Effector memory CD8-positive, alpha-beta T cell (primary cell): Measurements from ENCODE around the gene HPF1.
"Not testable (repeated sequence)": the region's sequence is repeated elsewhere in the genome, so short reads cannot be mapped to it uniquely, and the experiment has no call there.

ENCODE experiments used
- ATAC-seq: fragments of 150-1000 bp; cut with Tn5 transposase; replicated peaks from 2 replicates; pipeline ENCODE4 v1.10.0; 2021; ENCODE audit warnings: mild to moderate bottlenecking, moderate library complexity
- DNase-seq, 3 experiments: peaks; one replicate each; pipeline ENCODE4 v3.0.0; 2021
- H3K27ac Mint-ChIP-seq, 2 donors: one replicate each; pipeline ENCODE4 v1.8.0; 2022; ENCODE audit warnings: mild to moderate bottlenecking in 2 of 2, mixed read lengths in 2 of 2, moderate library complexity in 2 of 2
- H3K27me3 Mint-ChIP-seq, 2 donors: one replicate each; pipeline ENCODE4 v1.8.0; 2022; ENCODE audit warnings: mixed read lengths in 2 of 2
- H3K36me3 Mint-ChIP-seq: one replicate; pipeline ENCODE4 v1.8.0; 2022; ENCODE audit warnings: mild to moderate bottlenecking, moderate library complexity, mixed read lengths; ENCODE audit not compliant: insufficient read depth
- H3K4me1 Mint-ChIP-seq, 2 donors: one replicate each; pipeline ENCODE4 v1.8.0; 2022; ENCODE audit warnings: low read depth in 2 of 2, mixed read lengths in 2 of 2
- H3K4me3 Mint-ChIP-seq, 2 donors: one replicate each; pipeline ENCODE4 v1.8.0; 2022; ENCODE audit warnings: mild to moderate bottlenecking in 2 of 2, mixed read lengths in 2 of 2, moderate library complexity in 2 of 2
- H3K9me3 Mint-ChIP-seq, 2 donors: one replicate each; pipeline ENCODE4 v1.8.0; 2022; ENCODE audit warnings: mixed read lengths in 2 of 2

The HPF1 gene

DNA sequence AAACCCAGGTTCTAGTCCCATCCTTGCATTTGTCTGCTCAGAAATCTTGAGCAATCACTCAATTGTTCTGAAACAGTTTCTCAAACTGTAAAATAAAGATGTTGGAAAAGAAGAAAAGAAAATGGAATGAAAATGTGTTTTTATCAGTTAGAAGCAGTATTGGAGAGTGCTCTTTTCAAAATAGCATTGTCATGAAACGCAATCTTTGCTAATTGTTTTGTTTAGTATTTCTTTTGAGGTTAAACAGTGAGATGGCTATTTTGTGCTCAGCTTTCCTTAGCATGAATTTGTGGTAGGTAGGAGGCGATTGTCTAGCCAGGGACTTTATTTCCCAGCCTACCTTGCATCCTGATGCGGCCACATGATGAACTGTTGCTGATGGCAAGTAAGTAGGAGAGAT is 10.6 kb upstream of the HPF1 start:
- Mint-ChIP-seq H3K9me3 (no peaks in the 10 kb centered on the region), H3K27ac (no peak overlapping the region), H3K27me3 (peaks cover 8 to 18% of the 10 kb centered on the region in 2 donors), H3K4me3 (no peak overlapping the region), H3K36me3 (no peaks in the 10 kb centered on the region), H3K4me1 (peaks cover 0 to 3% of the 10 kb centered on the region in 2 donors)
- ATAC-seq (no peak), DNase-seq (no peak)

DNA sequence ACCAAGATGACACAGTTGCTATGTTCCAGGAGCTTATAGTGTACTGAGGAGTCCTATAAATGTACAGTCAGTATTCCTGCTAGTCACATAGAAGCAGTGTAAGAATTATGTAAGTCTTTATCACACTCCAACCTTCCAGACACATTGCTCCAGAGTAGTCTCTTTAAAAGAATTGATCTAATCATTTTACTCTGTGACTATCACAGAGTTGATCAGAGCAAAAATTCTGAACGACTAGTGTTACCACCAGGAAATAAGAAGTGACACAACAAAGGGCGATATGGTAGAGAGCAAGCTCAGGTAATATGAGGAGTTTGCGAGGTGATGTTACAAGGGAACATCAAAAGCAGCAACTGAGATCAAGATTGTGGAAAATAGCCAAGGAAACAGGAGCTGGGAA is 9.0 kb upstream of the HPF1 start:
- ATAC-seq (no peak), DNase-seq (no peak)
- peaks cover 0 to 3% of the 10 kb centered on the region in 2 donors for H3K4me1 Mint-ChIP-seq
- peak overlapping the region in 1 of 2 donors; percentile 17 for H3K27ac Mint-ChIP-seq
- H3K27me3 Mint-ChIP-seq: peaks cover 0 to 3% of the 10 kb centered on the region in 2 donors
- H3K4me3 Mint-ChIP-seq: no peak overlapping the region
- H3K9me3 Mint-ChIP-seq: no peaks in the 10 kb centered on the region
- H3K36me3 Mint-ChIP-seq: no peaks in the 10 kb centered on the region

DNA sequence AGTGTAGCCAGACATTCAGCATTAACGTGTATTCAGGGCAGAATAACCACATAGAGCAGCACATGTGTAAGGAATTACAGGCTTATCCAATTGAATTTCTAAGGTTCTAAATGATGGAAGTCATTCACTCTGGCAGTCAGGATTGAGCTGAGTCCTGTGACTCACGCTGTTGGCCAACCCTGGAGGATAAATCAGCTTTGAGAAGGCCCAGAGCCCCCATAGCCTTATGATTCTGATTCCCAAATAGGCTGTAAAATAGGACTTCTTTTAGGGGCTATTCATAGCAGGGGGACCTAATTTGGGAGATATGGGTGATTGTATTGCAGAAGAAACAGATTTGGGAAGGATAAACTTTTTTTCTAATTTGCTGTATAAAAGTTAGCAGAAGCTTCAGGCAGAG is 8.1 kb upstream of the HPF1 start:
- ATAC-seq (no peak), DNase-seq (no peak)
- Mint-ChIP-seq H3K27me3 (no peaks in the 10 kb centered on the region), H3K4me3 (no peak overlapping the region), H3K36me3 (no peaks in the 10 kb centered on the region), H3K27ac (no peak overlapping the region), H3K9me3 (no peaks in the 10 kb centered on the region), H3K4me1 (peaks cover 0 to 2% of the 10 kb centered on the region in 2 donors)

DNA sequence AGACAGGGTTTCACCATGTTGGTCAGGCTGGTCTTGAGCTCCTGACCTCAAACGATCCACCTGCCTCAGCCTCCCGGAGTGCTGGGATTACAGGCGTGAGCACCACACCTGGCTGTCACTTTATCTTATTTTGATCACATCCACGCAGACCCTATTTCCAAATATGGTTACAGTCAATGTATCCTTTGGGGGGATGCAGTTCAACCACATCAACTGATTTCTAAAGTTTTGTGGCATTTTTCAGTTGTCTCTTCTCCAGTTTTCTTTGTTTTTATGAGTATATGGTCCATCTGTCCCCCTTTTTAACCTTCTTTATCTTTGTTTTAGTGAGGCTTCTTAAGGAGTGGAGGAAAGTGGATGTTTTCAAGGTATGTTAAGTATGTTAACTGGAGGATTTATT is 4.1 kb upstream of the HPF1 start:
- DNase-seq (no peak), ATAC-seq (no peak)
- Mint-ChIP-seq H3K27ac (no peak overlapping the region), H3K4me3 (no peak overlapping the region), H3K36me3 (peaks cover 4% of the 10 kb centered on the region), H3K9me3 (no peaks in the 10 kb centered on the region), H3K27me3 (no peaks in the 10 kb centered on the region), H3K4me1 (peaks cover 12 to 15% of the 10 kb centered on the region in 2 donors)

GRCh38 chr4:169758401-169758962 is 738 bp upstream of the HPF1 start:
- Mint-ChIP-seq H3K36me3 (peaks cover 6% of the 10 kb centered on the region), H3K27me3 (no peaks in the 10 kb centered on the region), H3K9me3 (no peaks in the 10 kb centered on the region), H3K4me1 (peaks cover 23 to 33% of the 10 kb centered on the region in 2 donors), H3K27ac (peak overlapping the region; percentile 86 to 90), H3K4me3 (peak overlapping the region; percentile 90)
- ATAC-seq (no peak), DNase-seq (no peak)

- ATAC-seq (no peak), DNase-seq (no peak)
- peak overlapping the region; percentile 86 to 90 for H3K27ac Mint-ChIP-seq
- H3K36me3 Mint-ChIP-seq: peaks cover 17% of the 10 kb centered on the region
- H3K4me1 Mint-ChIP-seq: peaks cover 23 to 33% of the 10 kb centered on the region in 2 donors
- no peaks in the 10 kb centered on the region for H3K27me3 Mint-ChIP-seq
- peak overlapping the region; percentile 90 for H3K4me3 Mint-ChIP-seq
- no peaks in the 10 kb centered on the region for H3K9me3 Mint-ChIP-seq
Measured at GRCh38 chr4:169756971-169757574, 671 bp downstream of the HPF1 start.

DNA sequence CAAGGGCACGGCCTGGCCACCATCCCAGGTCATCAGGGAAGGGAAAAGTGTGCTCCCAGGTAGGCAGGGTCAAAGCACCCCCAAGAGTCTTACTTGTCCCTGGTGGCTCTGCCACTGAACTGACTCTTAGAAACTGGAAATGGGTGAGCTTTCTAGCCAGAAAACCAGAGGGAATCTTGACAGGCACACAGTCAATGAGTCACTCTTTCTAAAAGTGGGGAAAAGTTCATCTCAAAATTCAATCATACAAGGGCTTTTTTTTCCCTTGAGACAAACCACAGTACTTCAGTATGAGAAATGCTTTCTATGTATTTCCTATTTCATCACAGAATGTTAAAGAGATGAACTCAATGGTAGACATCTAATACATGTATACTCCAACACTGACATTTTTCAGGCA is 12.5 kb downstream of the HPF1 start:
- Mint-ChIP-seq H3K27me3 (no peaks in the 10 kb centered on the region), H3K36me3 (peaks cover 18% of the 10 kb centered on the region), H3K4me3 (no peak overlapping the region), H3K9me3 (no peaks in the 10 kb centered on the region), H3K4me1 (peaks cover 0 to 3% of the 10 kb centered on the region in 2 donors), H3K27ac (no peak overlapping the region)
- DNase-seq (no peak), ATAC-seq (no peak)

- ATAC-seq (no peak), DNase-seq (no peak)
- no peaks in the 10 kb centered on the region for H3K9me3 Mint-ChIP-seq
- no peak overlapping the region for H3K4me3 Mint-ChIP-seq
- H3K4me1 Mint-ChIP-seq: no peaks in the 10 kb centered on the region
- no peaks in the 10 kb centered on the region for H3K27me3 Mint-ChIP-seq
- no peak overlapping the region for H3K27ac Mint-ChIP-seq
- peaks cover 12% of the 10 kb centered on the region for H3K36me3 Mint-ChIP-seq
Measured at GRCh38 chr4:169744601-169745000, 13.1 kb downstream of the HPF1 start.

- H3K36me3 Mint-ChIP-seq: peaks cover 13% of the 10 kb centered on the region
- H3K9me3 Mint-ChIP-seq: no peaks in the 10 kb centered on the region
- DNase-seq: no peak
Measured at GRCh38 chr4:169741569-169741968, 16.2 kb downstream of the HPF1 start.

DNA sequence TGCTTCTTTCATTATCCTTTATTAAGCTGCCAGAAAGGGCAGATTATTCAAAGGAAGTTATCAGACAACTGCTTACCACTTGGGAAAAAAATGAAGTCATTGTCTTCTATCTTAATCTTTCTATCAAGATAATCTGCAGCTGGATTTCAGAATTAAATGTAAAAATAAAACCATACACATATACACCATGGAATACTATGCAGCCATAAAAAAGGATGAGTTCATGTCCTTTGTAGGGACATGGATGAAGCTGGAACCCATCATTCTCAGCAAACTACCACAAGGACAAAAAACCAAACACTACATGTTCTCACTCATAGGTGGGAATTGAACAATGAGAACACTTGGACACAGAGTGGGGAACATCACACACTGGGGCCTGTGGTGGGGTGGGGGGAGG is 19.1 kb downstream of the HPF1 start:
- H3K4me1 Mint-ChIP-seq, H3K27me3 Mint-ChIP-seq, H3K9me3 Mint-ChIP-seq, ATAC-seq, H3K27ac Mint-ChIP-seq, DNase-seq, H3K4me3 Mint-ChIP-seq: not testable (repeated sequence)
- H3K36me3 Mint-ChIP-seq: peaks cover 31% of the 10 kb centered on the region

More at GRCh38 chr4:169741569-169741968, 16.2 kb downstream of the HPF1 start:
- H3K27ac Mint-ChIP-seq: peak overlapping the region in 1 of 2 donors; percentile 36
- H3K4me3 Mint-ChIP-seq: no peak overlapping the region
- no peak for ATAC-seq
- no peaks in the 10 kb centered on the region for H3K4me1 Mint-ChIP-seq
- H3K27me3 Mint-ChIP-seq: no peaks in the 10 kb centered on the region

DNA sequence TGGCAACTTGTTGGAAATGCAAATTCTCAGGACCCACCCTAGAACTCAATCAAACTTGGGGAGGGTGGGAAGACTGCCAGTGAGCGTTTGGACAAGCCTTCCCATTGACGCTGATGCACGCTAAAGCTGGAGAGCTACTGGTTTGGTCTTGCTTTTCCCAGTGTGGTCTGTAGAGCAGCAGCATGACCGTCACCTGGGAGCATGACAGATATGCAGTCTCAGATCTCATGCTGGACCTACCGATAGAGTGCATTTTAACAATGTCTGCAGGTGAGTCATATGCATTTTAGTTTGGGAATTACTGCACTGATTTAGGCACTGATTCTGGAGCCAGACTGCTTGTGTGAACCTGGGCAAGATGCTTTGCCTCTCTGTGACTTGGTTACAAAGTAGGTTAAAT is 27.2 kb downstream of the HPF1 start:
- no peaks in the 10 kb centered on the region for H3K27me3 Mint-ChIP-seq
- no peak overlapping the region for H3K4me3 Mint-ChIP-seq
- ATAC-seq (no peak), DNase-seq (no peak)
- H3K9me3 Mint-ChIP-seq: no peaks in the 10 kb centered on the region
- H3K27ac Mint-ChIP-seq: no peak overlapping the region
- peaks cover 20% of the 10 kb centered on the region for H3K36me3 Mint-ChIP-seq
- no peaks in the 10 kb centered on the region for H3K4me1 Mint-ChIP-seq

DNA sequence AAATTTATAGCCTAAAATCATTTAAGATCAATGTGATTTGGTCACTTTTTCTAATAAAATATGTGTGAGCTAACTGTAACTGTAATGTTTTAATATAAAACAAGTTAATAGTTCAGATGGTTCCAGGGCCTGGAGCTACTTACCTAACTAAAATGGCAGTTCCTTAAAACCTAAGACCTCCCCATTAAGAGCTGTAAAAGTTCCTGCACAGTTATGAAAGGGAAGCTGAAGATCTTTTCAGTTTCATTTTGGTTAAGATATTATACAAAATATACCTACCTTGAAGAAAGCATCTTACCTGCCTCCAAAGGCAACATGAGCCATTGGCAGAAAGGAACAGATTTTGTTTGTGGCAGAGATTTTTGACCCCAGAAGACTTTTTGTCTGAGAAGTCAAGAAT is 30.1 kb downstream of the HPF1 start:
- DNase-seq: no peak
- Mint-ChIP-seq H3K4me3 (no peak overlapping the region), H3K36me3 (peaks cover 8% of the 10 kb centered on the region), H3K4me1 (no peaks in the 10 kb centered on the region), H3K27me3 (no peaks in the 10 kb centered on the region), H3K27ac (peak overlapping the region in 1 of 2 donors; percentile 21), H3K9me3 (no peaks in the 10 kb centered on the region)
- no peak for ATAC-seq

GRCh38 chr4:169724260-169724659 is 33.5 kb downstream of the HPF1 start:
- no peaks in the 10 kb centered on the region for H3K4me1 Mint-ChIP-seq
- no peak overlapping the region for H3K4me3 Mint-ChIP-seq
- no peak overlapping the region for H3K27ac Mint-ChIP-seq
- ATAC-seq (no peak), DNase-seq (no peak)
- H3K9me3 Mint-ChIP-seq: no peaks in the 10 kb centered on the region
- H3K27me3 Mint-ChIP-seq: no peaks in the 10 kb centered on the region
- peaks cover 3% of the 10 kb centered on the region for H3K36me3 Mint-ChIP-seq

DNA sequence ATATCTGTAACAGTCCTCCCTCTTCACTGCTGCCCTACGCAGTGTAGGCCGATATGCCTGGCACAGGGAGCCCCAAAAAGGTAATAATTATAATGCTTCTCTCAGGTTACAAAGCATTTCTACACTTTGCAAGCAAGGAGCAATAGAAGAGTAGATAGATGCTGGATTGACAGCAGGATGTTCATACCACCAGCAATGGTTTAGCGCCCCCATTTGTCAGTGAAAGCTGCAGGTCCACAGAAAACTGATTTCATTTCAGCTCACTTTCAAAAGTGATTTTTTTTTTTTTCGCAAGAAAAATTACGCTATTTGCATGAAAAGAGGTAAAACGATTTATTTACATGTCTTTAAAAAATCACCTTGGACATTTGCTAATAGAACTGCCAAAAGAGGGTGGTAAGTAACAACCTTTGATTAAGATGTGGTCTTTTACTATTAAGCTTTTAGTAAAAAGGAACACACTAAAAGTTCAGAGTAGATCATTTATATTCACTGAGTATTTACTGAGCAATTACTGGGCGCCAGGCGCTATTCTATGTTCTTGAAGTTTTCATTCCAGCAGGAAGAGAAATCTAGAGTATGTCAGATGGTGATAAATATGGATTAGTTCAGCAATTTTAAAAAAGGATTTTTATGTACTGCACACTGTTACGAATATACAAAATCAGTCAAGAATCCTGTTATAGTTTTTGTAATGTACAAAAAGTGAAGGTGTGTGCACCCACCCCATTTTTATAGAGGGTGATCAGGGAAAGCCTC is 34.4 kb downstream of the HPF1 start:
- Mint-ChIP-seq H3K4me3 (no peak overlapping the region), H3K27ac (no peak overlapping the region), H3K36me3 (peaks cover 3% of the 10 kb centered on the region), H3K27me3 (no peaks in the 10 kb centered on the region), H3K4me1 (no peaks in the 10 kb centered on the region), H3K9me3 (no peaks in the 10 kb centered on the region)
- ATAC-seq (no peak), DNase-seq (no peak)
